Activated CD4-positive, CD25-positive, alpha-beta regulatory T cell treated with anti-CD3 and anti-CD28 coated beads, Interleukin-2, amount 50 U/mL, for 24 hours (primary cell): ENCODE results near the gene BRSK1.

Source experiments
- ATAC-seq, 2 donors: fragments of 150-1000 bp; cut with Tn5 transposase; one replicate each; pipeline ENCODE4 v1.10.0; 2021; ENCODE audit warnings: mild to moderate bottlenecking in 1 of 2, moderate library complexity in 1 of 2

Gene BRSK1

GRCh38 chr19:55275851-55276719 is 7.7 kb upstream of the BRSK1 start:
- ATAC-seq = peak in 1 of 2 donors; percentile 35

- no peak for ATAC-seq
Observed at GRCh38 chr19:55276720-55277430, 6.9 kb upstream of the BRSK1 start.

GRCh38 chr19:55277494-55277893 is 6.3 kb upstream of the BRSK1 start:
- no peak for ATAC-seq

GRCh38 chr19:55278391-55279135 is 5.2 kb upstream of the BRSK1 start:
- no peak for ATAC-seq

- no peak for ATAC-seq
Observed at GRCh38 chr19:55279340-55279739, 4.5 kb upstream of the BRSK1 start.

- ATAC-seq = peak; percentile 91 to 94
Observed at GRCh38 chr19:55279770-55280643, 3.8 kb upstream of the BRSK1 start, which contains the start of gene HSPBP1. TSS of gene HSPBP1 (minus strand) at chr19:55280110. CDS start at chr19:55279608, 502 bp downstream.

GRCh38 chr19:55284405-55285058 is 735 bp downstream of the BRSK1 start:
- ATAC-seq = no peak

GRCh38 chr19:55285229-55285890 is 1.6 kb downstream of the BRSK1 start:
- ATAC-seq = no peak

- ATAC-seq = no peak
Observed at GRCh38 chr19:55287361-55288079, 3.7 kb downstream of the BRSK1 start.

GRCh38 chr19:55289117-55289796 is 5.5 kb downstream of the BRSK1 start:
- no peak for ATAC-seq

- no peak for ATAC-seq
Observed at GRCh38 chr19:55297267-55297666, 13.5 kb downstream of the BRSK1 start.

- ATAC-seq = no peak
Observed at GRCh38 chr19:55299991-55300390, 16.2 kb downstream of the BRSK1 start.

GRCh38 chr19:55300886-55301458 is 17.2 kb downstream of the BRSK1 start:
- no peak for ATAC-seq

GRCh38 chr19:55301459-55302317 is 17.9 kb downstream of the BRSK1 start:
- peak; percentile 82 to 90 for ATAC-seq

- no peak for ATAC-seq
Observed at GRCh38 chr19:55302318-55302703, 18.5 kb downstream of the BRSK1 start.

- ATAC-seq = no peak
Observed at GRCh38 chr19:55303477-55303876, 19.7 kb downstream of the BRSK1 start.

- no peak for ATAC-seq
Observed at GRCh38 chr19:55304279-55304978, 20.6 kb downstream of the BRSK1 start.

GRCh38 chr19:55304980-55305379 is 21.2 kb downstream of the BRSK1 start:
- ATAC-seq = no peak
